ENCODE measurements around the gene CENPX. TPM values are rescaled to one million over a fixed set of nuclear protein-coding genes. Genes with fewer than 3 reads are reported as not detected.

CENPX gene
- total and polyA plus RNA-seq, 2 of the 13 experiments (the other 11 are each of a cell fraction or from before 2014, with no cell fraction given) = 92.7 to 170 TPM

- CTCF ChIA-PET (ENCODE audit: low intra/inter-chr PET ratio, low total read pairs) = no interaction called here
- in situ Hi-C loops (cut with HindIII; ENCODE audit: extremely low pct_ligation_motif_present, low pct_unique_long_range_greater_than_20kb) = no loop called here
Measured at GRCh38 chr17:82053556-82054263, 31.0 kb upstream of the CENPX start.

More at GRCh38 chr17:82053556-82054263, 31.0 kb upstream of the CENPX start:
- WGBS (ENCODE audit: low lambda C conversion rate) = over 99% methylated on average over 25 of the region's 28 CpGs
- no TSS peak for BruUV-seq (replicated peaks)
- DNase-seq (ENCODE audit: low spot score) (no peak), FAIRE-seq (no peak), ATAC-seq (no peak)
- Histone ChIP-seq H3K4me1 (ENCODE audit: insufficient read depth, low read length) (peaks cover 66% of the 10 kb centered on the region), H3K4me3 (replicated peaks in 1 of 3; ENCODE audit: insufficient read depth in 1 of 3, low read depth in 2 of 3, low read length in 3 of 3) (peak overlapping the region in 1 of 3 experiments; percentile 99; a peak in 2 of 6 replicates), H4K20me1 (ENCODE audit: insufficient read depth, low read length) (no peaks in the 10 kb centered on the region; the same call in 1 of the 2 replicates), H3K9ac (ENCODE audit: insufficient read depth, low read depth, low read length) (peak overlapping the region; percentile 94; the same call in 1 of the 2 replicates), H2AFZ (ENCODE audit: low read length) (no peak overlapping the region), H3K36me3 (replicated peaks in 1 of 2; ENCODE audit: control insufficient read depth in 1 of 2, insufficient read depth in 2 of 2, low read length in 2 of 2) (peaks cover 26 to 44% of the 10 kb centered on the region in 2 experiments), H3K27me3 (ENCODE audit: control insufficient read depth in 1 of 2, insufficient read depth in 2 of 2, low read length in 2 of 2) (no peaks in the 10 kb centered on the region; a peak in 2 of 5 replicates), H3K27ac (ENCODE audit: extremely low read length, insufficient read depth, low read length) (no peak overlapping the region), H3K79me2 (ENCODE audit: insufficient read depth, low read length) (peaks cover 37% of the 10 kb centered on the region), H3K9me3 (ENCODE audit: low read length) (no peaks in the 10 kb centered on the region), H3K4me2 (ENCODE audit: low read depth, low read length) (peak overlapping the region; percentile 92)
- intact Hi-C loops (cut with micrococcal nuclease; ENCODE audit: unreplicated experiment) = loop anchor here (5.0 kb wide), 1 partner anchor 44 kb away; the partner anchor contains the start of gene FASN
- POLR2A ChIA-PET = interaction anchor here (0.9 to 1.6 kb wide), 3 partner anchors 10 to 16 kb away, joined by 3 read pairs; partner anchors contain the start of gene DCXR
- TF ChIP-seq KDM2A (CRISPR knock-in tag; IDR thresholded peaks at IDR 0.05; ENCODE audit: borderline replicate concordance, low read depth) (0 out of 2 replicates have a peak, but pooled peaks have one; percentile 41), ZNF768 (CRISPR knock-in tag; IDR thresholded peaks at IDR 0.05) (0 out of 2 replicates have a peak, but pooled peaks have one; percentile 12), DNMT3B (CRISPR knock-in tag; conservative IDR thresholded peaks at IDR 0.05) (no peak), ZBTB33 (CRISPR knock-in tag; IDR thresholded peaks at IDR 0.05) (peak; percentile 44; the same call in 1 of the 2 replicates), SSRP1 (CRISPR knock-in tag; IDR thresholded peaks at IDR 0.05) (0 out of 2 replicates have a peak, but pooled peaks have one; percentile 20), FOXO4 (CRISPR knock-in tag; conservative IDR thresholded peaks at IDR 0.05) (no peak), AGO2 (optimal IDR thresholded peaks at IDR 0.05; ENCODE audit: low read depth, low read length) (peak; percentile 42)

Data from HepG2 (cell line).